ENCODE data around the gene PDGFD. TPM values are rescaled to one million over a fixed set of nuclear protein-coding genes. Genes with fewer than 3 reads are reported as not detected.

PDGFD gene
- total RNA-seq, 4 donors from 2014 or later, result 16.1 to 108 (median 36.0) TPM

DNA sequence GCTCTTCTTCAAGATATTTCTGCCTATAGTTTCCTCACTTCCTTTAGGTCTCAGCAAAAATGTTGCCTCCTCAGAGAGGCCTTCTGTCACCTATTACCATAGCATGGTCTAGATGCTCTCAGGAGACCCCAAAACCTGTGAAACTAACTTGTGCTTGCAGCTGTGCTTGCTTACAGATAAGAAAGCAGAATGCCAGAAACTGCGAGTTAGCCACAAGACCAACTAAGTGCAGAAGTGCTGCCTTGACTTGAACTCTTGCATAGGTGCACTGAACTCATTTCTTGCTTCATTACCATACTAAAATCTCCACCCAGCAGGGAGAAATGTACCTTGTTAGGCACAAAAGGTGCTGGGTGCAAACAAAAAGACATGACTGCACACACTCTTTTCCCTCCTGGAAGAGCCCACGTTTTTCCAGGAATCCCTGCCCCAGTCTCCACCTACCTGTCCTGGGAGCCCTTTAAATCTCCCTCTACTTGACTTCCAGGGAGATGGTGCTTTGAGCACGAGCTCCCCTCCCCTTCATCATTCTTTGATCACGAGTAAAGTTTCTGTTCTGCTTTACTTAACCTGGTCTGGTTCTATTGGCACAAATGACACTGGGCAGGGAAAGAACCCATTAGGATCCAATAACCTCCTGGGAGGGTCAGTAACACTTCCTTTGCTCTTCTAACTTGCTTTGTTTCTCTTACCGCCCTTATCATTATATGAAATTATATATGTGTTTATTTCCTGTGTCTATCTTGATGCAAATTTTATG is 265.2 kb downstream of the PDGFD start:
- Histone ChIP-seq H3K4me3 (replicated peaks in 1 of 3) (no peak overlapping the region), H3K9me3 (no peaks in the 10 kb centered on the region), H3K27ac (no peak overlapping the region), H3K27me3 (no peaks in the 10 kb centered on the region), H3K4me1 (no peaks in the 10 kb centered on the region), H3K36me3 (no peaks in the 10 kb centered on the region)
- no peak for DNase-seq
- 60 to 74% methylated on average over 5 of the region's 5 CpGs for WGBS, 2 donors
- TF ChIP-seq, protein P1, sequence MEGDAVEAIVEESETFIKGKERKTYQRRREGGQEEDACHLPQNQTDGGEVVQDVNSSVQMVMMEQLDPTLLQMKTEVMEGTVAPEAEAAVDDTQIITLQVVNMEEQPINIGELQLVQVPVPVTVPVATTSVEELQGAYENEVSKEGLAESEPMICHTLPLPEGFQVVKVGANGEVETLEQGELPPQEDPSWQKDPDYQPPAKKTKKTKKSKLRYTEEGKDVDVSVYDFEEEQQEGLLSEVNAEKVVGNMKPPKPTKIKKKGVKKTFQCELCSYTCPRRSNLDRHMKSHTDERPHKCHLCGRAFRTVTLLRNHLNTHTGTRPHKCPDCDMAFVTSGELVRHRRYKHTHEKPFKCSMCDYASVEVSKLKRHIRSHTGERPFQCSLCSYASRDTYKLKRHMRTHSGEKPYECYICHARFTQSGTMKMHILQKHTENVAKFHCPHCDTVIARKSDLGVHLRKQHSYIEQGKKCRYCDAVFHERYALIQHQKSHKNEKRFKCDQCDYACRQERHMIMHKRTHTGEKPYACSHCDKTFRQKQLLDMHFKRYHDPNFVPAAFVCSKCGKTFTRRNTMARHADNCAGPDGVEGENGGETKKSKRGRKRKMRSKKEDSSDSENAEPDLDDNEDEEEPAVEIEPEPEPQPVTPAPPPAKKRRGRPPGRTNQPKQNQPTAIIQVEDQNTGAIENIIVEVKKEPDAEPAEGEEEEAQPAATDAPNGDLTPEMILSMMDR (IDR thresholded peaks at IDR 0.05), result no peak
- TF ChIP-seq POLR2A (IDR thresholded peaks at IDR 0.05), result no peak
- intact Hi-C loops (cut with DNase I), result no loop called here

DNA sequence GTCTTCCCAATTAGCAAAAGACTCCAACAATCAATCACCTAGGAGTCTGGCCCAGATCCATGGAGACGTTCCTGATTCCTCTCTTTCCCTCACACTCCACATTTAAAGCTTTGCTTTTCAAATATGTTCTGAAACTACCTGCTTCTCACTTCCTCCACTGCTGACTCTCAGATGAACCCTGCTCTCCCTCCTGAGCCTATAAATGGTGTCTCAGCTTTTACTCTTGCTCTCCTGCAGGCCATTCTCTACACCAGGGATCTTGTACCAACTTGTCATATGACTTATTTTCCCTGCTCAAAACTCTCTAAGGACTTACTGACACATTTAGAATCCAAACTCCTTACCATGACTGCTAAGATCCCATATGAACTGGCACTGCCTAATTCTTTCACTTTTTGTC is 265.9 kb downstream of the PDGFD start:
- Histone ChIP-seq H3K27me3 (no peaks in the 10 kb centered on the region), H3K36me3 (no peaks in the 10 kb centered on the region), H3K4me1 (no peaks in the 10 kb centered on the region), H3K9me3 (no peaks in the 10 kb centered on the region), H3K4me3 (replicated peaks in 1 of 3) (no peak overlapping the region), H3K27ac (no peak overlapping the region)
- no peak for DNase-seq
- 42 to 53% methylated on average over 1 of the region's 1 CpG for WGBS, 2 donors
- TF ChIP-seq, protein P1 (IDR thresholded peaks at IDR 0.05), result no peak
- TF ChIP-seq POLR2A (IDR thresholded peaks at IDR 0.05), result no peak
- intact Hi-C loops (cut with DNase I), result no loop called here

DNA sequence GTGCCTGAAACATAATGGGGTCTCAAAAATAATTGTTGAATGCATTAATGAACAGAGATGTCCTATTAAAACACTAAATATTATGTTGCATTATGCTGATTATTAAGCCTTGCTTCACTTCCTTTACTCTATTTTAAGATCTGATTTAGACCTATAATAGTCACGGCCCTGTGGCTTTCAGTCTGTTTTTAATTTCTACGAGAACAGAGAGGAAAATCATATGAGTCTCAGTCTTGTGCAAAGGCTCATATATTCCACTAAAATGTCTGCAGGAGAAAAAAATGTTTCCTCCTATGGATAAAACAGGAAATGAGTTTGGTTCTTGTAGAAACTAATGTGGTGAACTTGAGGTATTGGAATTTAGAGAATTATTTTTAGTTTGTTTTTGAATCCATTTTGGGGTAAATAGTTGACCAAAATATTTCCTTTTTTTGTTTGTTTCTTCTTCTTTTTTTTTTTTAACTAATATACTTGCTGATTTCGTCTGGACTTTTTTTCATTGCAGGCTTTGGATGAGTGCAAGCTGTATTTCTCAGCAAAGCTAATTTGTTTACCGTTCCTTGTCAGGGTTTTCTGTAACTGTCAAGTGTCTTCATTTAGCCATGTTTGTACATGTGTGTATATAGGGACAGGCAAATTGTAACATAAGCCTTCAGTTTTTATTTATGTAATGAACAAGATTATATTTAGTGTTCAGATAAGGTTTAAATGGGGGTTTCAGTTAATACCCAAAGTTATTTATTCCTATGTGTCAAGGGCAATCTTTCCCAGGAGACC is 266.6 kb downstream of the PDGFD start:
- no peaks in the 10 kb centered on the region for H3K9me3 ChIP-seq
- no peak for DNase-seq
- H3K27me3 ChIP-seq, result no peaks in the 10 kb centered on the region
- 56 to 57% methylated on average over 4 of the region's 4 CpGs for WGBS, 2 donors
- intact Hi-C loops (cut with DNase I), result no loop called here
- H3K27ac ChIP-seq, result no peak overlapping the region
- H3K4me3 ChIP-seq (replicated peaks in 1 of 3), result no peak overlapping the region
- H3K36me3 ChIP-seq, result no peaks in the 10 kb centered on the region
- H3K4me1 ChIP-seq, result no peaks in the 10 kb centered on the region
- TF ChIP-seq POLR2A (IDR thresholded peaks at IDR 0.05), result no peak
- TF ChIP-seq, protein P1 (IDR thresholded peaks at IDR 0.05), result no peak

DNA sequence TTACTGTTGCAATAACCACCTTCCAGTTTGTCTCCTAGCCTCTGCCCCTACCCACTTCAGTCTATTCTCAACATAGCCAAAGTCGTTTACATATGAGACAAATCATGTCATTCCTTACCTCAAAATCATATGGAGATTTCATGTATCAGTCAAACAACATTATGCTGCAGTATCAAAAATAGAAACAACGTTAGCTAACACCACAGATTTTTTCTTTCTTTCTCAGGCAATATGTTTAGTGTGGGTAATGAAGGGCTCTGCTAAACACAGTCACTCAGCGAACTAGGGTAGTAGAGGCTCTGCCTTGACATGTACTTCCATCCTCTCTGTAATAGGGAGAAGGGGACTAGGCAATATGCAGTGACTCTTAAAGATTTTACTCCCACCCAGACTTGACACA is 268.8 kb downstream of the PDGFD start:
- Histone ChIP-seq H3K9me3 (no peaks in the 10 kb centered on the region), H3K36me3 (no peaks in the 10 kb centered on the region), H3K4me1 (no peaks in the 10 kb centered on the region), H3K4me3 (replicated peaks in 1 of 3) (no peak overlapping the region), H3K27ac (no peak overlapping the region), H3K27me3 (no peaks in the 10 kb centered on the region)
- TF ChIP-seq, protein P1 (IDR thresholded peaks at IDR 0.05), result no peak
- TF ChIP-seq POLR2A (IDR thresholded peaks at IDR 0.05), result no peak
- intact Hi-C loops (cut with DNase I), result no loop called here
- DNase-seq, result no peak
- 80 to 83% methylated on average over 3 of the region's 3 CpGs for WGBS, 2 donors

DNA sequence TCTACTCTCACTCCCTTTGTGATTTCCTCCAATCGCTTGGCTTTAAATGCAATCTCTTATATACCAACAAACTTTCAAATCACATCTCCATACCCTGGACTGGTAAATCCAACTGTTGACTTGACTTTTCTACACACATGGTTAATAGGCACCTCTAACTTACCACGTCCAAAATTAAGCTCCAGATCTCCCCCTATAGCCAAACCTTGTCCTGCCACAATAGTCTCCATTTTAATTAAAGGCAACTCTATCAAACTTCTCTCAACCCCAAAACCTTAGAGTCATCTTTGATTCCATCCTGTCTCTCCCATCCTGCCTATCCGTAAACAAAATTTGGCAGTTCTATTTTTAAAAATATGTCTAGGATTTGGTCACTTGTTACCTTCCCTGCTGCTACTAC is 269.3 kb downstream of the PDGFD start:
- TF ChIP-seq, protein P1 (IDR thresholded peaks at IDR 0.05), result no peak
- no peak for TF ChIP-seq POLR2A (IDR thresholded peaks at IDR 0.05)
- H3K4me3 ChIP-seq (replicated peaks in 1 of 3), result no peak overlapping the region
- intact Hi-C loops (cut with DNase I), result no loop called here
- DNase-seq, result no peak
- WGBS, 2 donors, result 74 to 78% methylated on average over 3 of the region's 3 CpGs
- no peaks in the 10 kb centered on the region for H3K27me3 ChIP-seq
- no peaks in the 10 kb centered on the region for H3K36me3 ChIP-seq
- no peaks in the 10 kb centered on the region for H3K4me1 ChIP-seq
- H3K9me3 ChIP-seq, result no peaks in the 10 kb centered on the region
- no peak overlapping the region for H3K27ac ChIP-seq

All from thyroid gland (tissue), 4 donors.